Measurements from ENCODE around the gene PIP4K2C.
"Not testable (repeated sequence)": the region's sequence is repeated elsewhere in the genome, so short reads cannot be mapped to it uniquely, and the experiment has no call there.

PIP4K2C gene

GRCh38 chr12:57617942-57618341, 26.9 kb downstream of the PIP4K2C start:
- no peak for TF ChIP-seq CTCF (IDR thresholded peaks at IDR 0.05; ENCODE audit: control insufficient read depth, insufficient read depth, low read depth, low read length, missing control alignments)
- H3K4me3 ChIP-seq (ENCODE audit: control insufficient read depth, low read depth, low read length): no peak overlapping the region
- no peak for DNase-seq (ENCODE audit: low read depth)

- DNase-seq (ENCODE audit: low read depth); H3K4me3 ChIP-seq (ENCODE audit: control insufficient read depth, low read depth, low read length): not testable (repeated sequence)
Measured at GRCh38 chr12:57618431-57618830, 27.4 kb downstream of the PIP4K2C start.

- no peak overlapping the region for H3K4me3 ChIP-seq (ENCODE audit: control insufficient read depth, low read depth, low read length)
- TF ChIP-seq CTCF (IDR thresholded peaks at IDR 0.05; ENCODE audit: control insufficient read depth, insufficient read depth, low read depth, low read length, missing control alignments): no peak
- DNase-seq (ENCODE audit: low read depth): no peak
Measured at GRCh38 chr12:57618966-57619433, 28.0 kb downstream of the PIP4K2C start.

- no peak for DNase-seq (ENCODE audit: low read depth)
- no peak overlapping the region for H3K4me3 ChIP-seq (ENCODE audit: control insufficient read depth, low read depth, low read length)
- TF ChIP-seq CTCF (IDR thresholded peaks at IDR 0.05; ENCODE audit: control insufficient read depth, insufficient read depth, low read depth, low read length, missing control alignments): no peak
Measured at GRCh38 chr12:57619434-57620244, 28.6 kb downstream of the PIP4K2C start.

- H3K4me3 ChIP-seq (ENCODE audit: control insufficient read depth, low read depth, low read length): no peak overlapping the region
- DNase-seq (ENCODE audit: low read depth): no peak
- TF ChIP-seq CTCF (IDR thresholded peaks at IDR 0.05; ENCODE audit: control insufficient read depth, insufficient read depth, low read depth, low read length, missing control alignments): no peak
Measured at GRCh38 chr12:57620245-57620935, 29.4 kb downstream of the PIP4K2C start.

- no peak for DNase-seq (ENCODE audit: low read depth)
- H3K4me3 ChIP-seq (ENCODE audit: control insufficient read depth, low read depth, low read length): peak overlapping the region; percentile 43
Measured at GRCh38 chr12:57620936-57621496, 30.0 kb downstream of the PIP4K2C start.

More at GRCh38 chr12:57620936-57621496, 30.0 kb downstream of the PIP4K2C start:
- no peak for TF ChIP-seq CTCF (IDR thresholded peaks at IDR 0.05; ENCODE audit: control insufficient read depth, insufficient read depth, low read depth, low read length, missing control alignments)
